NCI-H2081 (cell line): ENCODE measurements around the gene FAM131C.
"Not testable (repeated sequence)": the region's sequence is repeated elsewhere in the genome, so short reads cannot be mapped to it uniquely, and the experiment has no call there.

Experiments
- DNase-seq, 2 experiments: peaks; one replicate each; lab custom pipeline; 2025; lab: John Stamatoyannopoulos, UW

Gene FAM131C

GRCh38 chr1:16058394-16059120, 14.9 kb downstream of the FAM131C start:
- DNase-seq: not testable (repeated sequence)

GRCh38 chr1:16057314-16057915, 16.0 kb downstream of the FAM131C start:
- not testable (repeated sequence) for DNase-seq

GRCh38 chr1:16056521-16056912, 16.9 kb downstream of the FAM131C start:
- DNase-seq: not testable (repeated sequence)

GRCh38 chr1:16055613-16056520, 17.6 kb downstream of the FAM131C start:
- peak; percentile 89 for DNase-seq

- no peak for DNase-seq
Measured at GRCh38 chr1:16054598-16055540, 18.6 kb downstream of the FAM131C start.

GRCh38 chr1:16053781-16054502, 19.5 kb downstream of the FAM131C start:
- no peak for DNase-seq

- DNase-seq: not testable (repeated sequence)
Measured at GRCh38 chr1:16051949-16052348, 21.5 kb downstream of the FAM131C start.

- DNase-seq: no peak
Measured at GRCh38 chr1:16051039-16051438, 22.4 kb downstream of the FAM131C start.

- DNase-seq: no peak
Measured at GRCh38 chr1:16050328-16050727, 23.1 kb downstream of the FAM131C start.

GRCh38 chr1:16048573-16049189, 24.8 kb downstream of the FAM131C start:
- DNase-seq: no peak

- DNase-seq: no peak
Measured at GRCh38 chr1:16047791-16048475, 25.5 kb downstream of the FAM131C start.

- DNase-seq: no peak
Measured at GRCh38 chr1:16046842-16047241, 26.6 kb downstream of the FAM131C start.

GRCh38 chr1:16043950-16044349, 29.5 kb downstream of the FAM131C start:
- no peak for DNase-seq

- no peak for DNase-seq
Measured at GRCh38 chr1:16043521-16043920, 29.9 kb downstream of the FAM131C start, which contains the start of gene CLCNKB. Gene CLCNKB, plus strand, starts transcription at chr1:16043782. Its CDS starts 711 bp downstream, at chr1:16044493.

- DNase-seq: not testable (repeated sequence)
Measured at GRCh38 chr1:16042654-16043053, 30.8 kb downstream of the FAM131C start.

- no peak for DNase-seq
Measured at GRCh38 chr1:16042096-16042495, 31.4 kb downstream of the FAM131C start.

- DNase-seq: no peak
Measured at GRCh38 chr1:16041200-16041599, 32.3 kb downstream of the FAM131C start.

GRCh38 chr1:16039871-16040270, 33.6 kb downstream of the FAM131C start:
- not testable (repeated sequence) for DNase-seq

GRCh38 chr1:16038620-16038912, 34.9 kb downstream of the FAM131C start:
- no peak for DNase-seq

GRCh38 chr1:16036461-16036860, 37.0 kb downstream of the FAM131C start:
- not testable (repeated sequence) for DNase-seq
